ENCODE data around the gene PDZRN3.

The PDZRN3 gene

DNA sequence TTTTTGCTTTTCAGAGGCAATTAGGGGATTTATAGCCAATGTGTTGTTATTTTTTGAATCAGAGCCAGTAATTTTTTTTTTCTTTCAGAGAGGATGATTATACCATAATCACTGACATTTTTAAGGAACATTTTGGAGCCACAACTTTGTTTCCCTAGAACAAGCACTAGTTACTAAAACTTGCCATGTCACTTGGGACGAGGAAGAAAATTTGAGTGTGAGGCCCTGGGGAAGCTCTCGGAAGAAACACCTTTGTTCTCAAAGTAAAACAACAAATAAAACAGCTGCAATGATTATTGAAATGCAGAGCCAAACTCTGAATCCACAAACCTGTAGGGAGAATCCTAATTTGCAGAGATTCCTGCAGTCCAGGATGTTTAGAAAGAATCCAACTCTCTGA is 69.7 kb downstream of the PDZRN3 start:
- no peak for DNase-seq

DNA sequence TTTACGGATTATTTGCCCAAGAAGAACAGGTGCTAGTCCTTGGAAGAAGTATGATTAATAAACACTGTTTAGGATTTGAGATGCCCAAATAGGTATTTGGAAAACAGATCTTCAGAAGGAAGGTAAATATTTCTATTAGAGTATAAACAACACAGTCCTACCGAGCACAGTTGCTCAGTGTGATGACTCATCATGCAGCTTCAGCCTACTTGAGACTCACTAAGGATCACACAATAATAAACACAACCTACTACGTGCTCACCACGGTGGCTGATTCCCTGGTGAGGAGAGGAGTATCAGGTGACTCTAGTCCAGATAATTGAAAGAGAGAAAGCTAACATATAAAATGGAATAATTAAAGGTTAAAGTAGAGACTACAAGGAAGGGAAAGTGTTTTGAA is 72.0 kb downstream of the PDZRN3 start:
- DNase-seq, result no peak

DNA sequence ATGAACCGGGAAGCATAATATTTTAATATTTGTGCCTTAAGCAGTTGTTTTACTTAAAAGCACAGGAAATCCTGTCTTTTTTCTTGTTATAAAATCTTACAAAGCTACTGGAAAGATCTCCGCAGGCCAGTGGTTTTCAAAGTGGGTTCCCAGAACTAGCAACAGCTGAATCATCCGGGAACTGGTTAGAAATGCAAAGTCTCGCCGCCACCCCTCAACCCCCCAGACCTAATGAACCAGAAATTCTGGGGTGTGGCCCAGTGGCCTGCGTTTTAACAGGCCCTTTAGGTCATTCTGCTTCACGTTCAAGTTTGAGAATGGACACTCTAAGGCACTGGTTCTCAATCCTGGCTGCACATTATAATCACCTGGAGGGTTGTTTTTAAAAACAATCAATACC is 74.7 kb downstream of the PDZRN3 start:
- no peak for DNase-seq

DNA sequence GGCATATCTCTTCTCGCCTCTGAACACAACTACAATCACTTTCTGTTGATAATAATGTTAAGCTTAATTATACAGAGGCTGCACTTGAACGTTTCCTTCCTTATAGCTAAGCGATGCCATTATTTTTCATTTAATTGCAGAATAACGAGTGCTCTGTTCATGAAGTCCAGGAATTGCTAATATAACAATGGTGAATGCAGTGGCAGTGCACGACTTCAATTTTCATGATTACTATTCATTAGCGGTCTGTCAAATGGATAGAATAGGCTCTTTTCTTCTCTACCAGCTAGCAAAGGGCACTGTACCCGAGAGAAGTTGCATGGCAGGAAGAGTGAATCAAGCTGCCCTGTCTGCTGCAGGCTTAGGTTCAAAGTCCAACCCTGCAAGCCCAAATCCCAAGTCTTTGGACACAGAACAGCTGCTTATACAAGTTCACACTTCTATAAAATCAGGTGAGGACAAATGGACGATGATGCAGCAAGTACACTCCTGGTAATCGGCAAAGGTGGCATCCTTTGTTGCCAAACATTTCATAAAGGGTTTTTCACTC is 75.6 kb downstream of the PDZRN3 start:
- no peak for DNase-seq

DNA sequence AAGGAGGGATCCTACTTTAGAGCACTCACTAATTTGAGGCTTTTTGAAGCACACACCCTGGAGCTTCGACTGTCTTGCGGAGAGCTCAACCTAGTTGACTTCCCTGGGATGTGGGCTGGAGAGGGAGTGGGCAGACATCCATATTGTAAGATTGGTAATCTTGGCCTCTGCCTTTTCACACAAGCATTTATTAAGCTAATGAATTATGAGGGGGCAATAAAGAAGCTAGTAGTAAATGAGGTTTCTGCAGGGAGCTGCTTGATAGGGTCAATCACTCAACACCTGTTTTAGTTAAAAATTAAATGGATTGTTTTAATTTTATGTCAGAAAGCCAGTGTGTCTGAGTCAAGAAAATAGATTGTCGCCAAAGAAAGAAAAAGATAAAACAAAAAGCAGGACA is 76.3 kb downstream of the PDZRN3 start:
- no peak for DNase-seq

DNA sequence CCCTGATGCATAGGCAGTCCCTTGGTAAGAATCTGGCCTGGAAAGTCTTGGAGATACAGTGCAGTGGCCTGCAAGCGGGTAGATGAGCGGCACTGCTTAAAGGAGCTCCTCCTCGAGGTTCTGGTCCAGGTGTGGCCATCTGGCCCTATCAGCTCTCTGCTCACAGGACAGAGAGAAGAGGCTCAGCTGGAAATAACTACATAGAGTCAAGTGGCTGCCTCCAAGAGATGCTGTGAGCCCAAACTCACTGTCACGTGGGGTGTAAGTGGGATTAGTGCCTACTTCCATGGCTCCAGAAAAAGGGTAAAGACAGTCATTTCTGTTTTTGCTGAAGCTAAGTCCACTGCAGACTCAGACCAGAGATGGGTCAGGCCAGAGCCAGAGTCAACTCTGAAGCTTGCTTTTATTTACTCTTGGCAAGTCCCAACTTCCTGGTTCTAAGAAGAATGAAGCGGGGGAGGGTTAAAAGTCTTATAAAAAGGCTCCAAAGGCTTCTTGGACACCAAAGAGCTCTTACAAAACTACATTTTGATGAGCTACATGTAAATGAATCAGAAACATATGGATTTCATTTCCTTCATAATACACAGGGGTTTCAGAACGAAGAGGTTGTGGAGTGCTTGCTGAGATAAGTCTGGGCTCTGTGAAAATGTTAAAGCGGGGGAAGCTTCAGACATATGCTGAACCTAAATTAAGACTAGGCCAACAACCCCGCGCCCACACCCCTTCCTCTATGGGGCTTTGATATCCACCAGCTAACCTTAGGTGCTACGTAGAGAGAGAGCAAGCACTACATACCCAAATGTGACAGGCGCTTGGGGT is 77.1 kb downstream of the PDZRN3 start:
- no peak for DNase-seq

DNA sequence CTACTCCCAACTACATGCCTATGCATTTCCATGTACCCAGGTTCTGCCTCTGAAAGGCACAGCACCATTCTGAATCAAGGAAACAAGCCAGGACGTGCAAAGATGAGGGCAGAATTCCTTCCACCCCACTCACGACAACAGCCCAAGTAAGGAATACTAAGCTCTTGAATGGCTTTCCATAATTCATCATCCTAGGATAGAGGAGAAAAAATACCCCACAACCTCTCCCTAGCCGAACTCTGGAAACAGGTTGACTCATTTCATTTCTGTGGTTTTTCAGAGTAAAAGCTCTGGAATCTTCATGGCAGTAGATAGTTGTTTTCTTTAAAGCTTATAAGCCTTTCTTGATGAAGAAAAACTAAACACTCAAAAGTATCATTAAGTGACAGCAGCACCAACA is 77.8 kb downstream of the PDZRN3 start:
- DNase-seq, result no peak

DNA sequence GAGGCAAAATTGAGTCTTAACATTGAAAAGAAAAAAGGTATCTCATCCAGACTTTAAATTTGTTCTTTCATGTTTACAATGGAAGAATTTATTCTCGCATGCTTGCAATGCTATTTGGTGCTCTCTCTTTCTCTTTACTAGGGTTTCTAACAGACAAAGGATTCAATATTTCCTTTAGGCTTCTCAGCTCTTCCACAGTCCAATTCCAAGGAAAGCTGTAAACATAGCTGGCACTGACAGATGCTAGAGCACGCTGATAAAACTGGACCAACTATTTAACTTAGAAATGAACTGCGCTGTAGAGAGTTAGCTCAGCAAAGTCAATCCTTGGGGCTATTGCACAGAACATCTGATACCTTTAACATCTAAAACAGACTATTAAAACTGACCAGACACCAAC is 81.3 kb downstream of the PDZRN3 start:
- no peak for DNase-seq

DNA sequence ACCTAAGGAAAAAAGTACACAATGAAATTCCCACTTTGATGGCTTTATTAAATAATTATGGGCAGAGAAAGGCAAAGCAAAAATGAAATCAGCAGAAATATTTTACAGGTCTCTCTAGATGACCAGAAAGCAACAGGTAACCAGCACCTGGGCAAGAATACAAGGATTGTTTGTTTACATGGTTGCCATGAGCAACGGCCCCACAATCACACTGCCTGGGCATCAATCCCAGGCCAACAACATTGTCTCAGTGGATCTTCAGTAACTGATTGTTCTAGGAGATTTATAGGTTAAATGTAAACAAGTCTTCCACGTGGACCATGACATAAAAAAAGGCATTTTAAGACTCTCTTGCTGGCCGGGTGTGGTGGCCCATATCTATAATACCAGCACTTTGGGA is 82.6 kb downstream of the PDZRN3 start:
- no peak for DNase-seq

DNA sequence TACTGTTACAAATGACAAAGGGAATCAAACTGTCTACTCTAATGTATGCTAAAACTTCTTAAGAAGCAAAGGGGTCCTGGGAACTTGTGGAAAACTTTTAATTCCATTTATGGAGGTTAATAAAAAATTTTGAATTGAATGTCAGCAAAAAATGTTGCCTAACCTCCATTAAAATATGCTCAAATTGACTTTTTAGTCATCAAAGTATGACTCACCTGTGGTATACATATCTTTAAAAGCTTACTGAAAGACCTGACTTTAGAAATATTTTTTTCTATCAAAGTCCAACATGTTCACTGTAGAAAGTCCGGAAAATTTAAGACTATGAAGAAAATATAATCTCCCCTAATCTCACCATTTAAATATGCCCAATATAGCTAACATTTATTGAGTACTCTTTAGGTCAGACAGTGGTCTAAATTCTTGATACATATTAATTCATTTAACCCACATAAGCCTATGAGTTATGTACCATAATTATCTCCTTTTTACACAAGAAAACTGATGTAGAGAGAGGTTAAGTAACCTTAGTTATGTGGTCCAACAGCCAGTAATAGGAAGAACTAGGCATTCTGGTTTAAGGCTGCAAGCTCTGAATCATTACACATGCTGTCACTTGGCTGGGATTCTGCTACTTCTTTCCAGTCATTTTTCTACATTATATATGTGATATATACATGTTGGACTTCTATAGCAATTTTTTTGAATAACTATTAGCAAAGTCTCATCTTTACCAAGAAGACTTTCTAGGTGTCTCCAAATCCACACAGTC is 83.6 kb downstream of the PDZRN3 start:
- no peak for DNase-seq

DNA sequence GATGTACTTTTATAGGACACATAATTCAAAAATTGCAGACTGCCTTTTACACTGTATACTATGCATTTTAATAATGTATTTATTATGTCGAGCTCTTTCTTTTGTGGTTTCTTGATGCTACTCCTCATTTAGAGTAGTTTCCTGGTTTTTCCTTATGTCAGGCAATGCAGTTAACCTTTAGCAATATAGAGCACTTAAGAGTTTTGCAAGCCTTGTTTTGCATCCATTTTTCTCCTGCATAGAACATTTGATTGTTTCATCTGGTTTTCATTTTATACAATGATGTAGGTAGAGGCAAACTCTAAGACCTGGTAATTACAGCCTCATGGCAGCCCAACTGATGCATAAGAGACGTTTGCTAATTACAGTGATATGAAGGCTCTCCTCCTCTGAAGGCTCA is 86.3 kb downstream of the PDZRN3 start:
- DNase-seq, result no peak

DNA sequence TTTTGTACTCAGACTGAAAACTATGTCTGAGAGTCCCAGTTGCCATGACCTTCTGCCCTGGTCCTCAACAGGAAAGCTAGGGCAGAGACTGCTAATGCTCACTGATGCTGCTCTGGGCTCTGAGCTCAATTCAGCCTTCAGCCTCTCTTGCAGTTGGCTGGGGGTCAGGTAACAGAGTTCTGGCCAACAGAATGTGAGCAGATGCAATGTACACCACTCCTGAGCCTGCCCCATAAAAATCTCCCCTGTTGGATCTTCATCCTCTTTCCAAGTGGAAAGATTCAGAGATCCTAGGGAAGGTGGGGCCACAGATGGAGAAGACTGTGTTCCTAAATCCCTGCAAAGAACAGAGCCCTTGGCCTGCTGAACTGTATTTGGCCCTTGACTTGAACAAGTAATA is 87.8 kb downstream of the PDZRN3 start:
- DNase-seq, result no peak

DNA sequence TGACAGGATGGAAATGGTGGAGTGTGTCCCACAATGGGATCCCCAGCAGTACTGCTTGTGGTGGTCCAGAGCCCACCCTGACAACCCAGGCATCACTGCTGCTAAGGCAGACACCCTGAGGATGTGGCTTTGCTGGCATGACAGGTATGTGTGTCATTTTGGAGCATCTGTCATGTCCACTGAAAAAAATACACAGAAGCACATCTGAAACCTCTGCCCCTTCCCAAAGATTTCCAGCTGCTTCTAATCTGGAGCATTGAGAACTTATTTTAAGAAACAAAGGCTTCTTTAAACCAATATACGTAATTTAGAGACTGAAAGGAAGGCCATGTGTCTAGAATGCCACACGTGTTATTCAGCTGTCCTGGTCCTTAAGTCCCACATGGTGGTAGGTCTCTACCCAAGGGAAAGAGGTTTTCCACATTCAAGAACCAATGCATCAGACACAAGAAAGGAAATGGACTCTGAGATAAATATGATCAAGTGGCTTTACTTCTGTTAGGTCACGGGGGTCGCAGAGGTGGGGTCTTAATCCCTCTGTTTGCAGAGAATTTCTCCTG is 88.3 kb downstream of the PDZRN3 start:
- no peak for DNase-seq

DNA sequence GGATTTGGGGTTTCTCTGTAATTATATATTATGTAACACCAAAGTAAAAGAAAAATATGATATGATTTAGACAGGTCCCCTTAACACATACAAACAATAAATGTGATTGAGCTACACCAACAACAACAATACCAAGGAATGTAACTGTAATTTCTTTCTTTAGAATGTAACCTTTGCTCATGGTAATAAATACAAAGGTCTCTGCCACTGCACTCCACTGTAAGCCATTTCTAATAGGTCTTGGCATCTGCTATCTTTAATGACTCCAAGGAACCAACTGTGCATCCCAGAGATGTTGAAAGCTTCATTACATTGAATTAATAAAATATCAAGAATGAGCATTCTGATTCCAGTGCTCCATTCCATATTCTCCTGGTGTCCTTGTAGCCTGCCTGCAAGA is 88.8 kb downstream of the PDZRN3 start:
- DNase-seq, result no peak

DNA sequence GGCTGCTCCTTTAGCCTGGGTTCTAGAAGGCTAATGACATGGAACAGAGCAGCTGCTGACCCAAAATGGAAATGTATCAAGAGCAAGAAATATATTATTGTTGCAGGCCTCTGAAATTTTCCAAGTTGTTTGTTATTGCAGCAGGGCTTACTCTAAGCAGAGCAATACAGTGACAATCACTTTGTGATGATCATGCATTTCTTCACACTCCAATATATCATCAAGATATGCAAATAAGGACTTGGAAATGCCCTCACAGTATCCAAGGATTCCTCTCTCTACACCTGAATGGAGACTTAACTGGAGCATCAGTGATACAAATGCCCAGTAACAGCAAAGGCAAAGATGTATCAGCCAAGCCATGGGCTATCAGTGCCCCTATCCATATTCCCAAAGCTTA is 89.6 kb downstream of the PDZRN3 start:
- DNase-seq, result no peak

DNA sequence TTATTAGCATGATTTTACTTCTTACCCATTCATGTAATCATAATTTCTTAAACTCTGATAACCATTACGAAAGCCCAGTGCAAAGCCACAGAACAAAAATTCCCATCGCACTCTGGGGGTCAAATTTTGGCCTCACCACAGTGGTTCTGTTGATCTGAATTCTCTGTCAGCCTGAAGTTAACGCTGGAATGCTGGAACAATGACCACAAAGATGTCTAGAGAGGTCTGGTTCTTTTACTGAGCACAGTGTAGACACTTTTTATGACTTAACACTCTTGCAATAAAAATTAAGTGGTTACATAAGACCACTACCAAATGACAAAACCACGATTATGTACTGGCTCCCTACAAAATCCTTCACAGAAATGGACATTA is 94.7 kb downstream of the PDZRN3 start:
- no peak for DNase-seq

DNA sequence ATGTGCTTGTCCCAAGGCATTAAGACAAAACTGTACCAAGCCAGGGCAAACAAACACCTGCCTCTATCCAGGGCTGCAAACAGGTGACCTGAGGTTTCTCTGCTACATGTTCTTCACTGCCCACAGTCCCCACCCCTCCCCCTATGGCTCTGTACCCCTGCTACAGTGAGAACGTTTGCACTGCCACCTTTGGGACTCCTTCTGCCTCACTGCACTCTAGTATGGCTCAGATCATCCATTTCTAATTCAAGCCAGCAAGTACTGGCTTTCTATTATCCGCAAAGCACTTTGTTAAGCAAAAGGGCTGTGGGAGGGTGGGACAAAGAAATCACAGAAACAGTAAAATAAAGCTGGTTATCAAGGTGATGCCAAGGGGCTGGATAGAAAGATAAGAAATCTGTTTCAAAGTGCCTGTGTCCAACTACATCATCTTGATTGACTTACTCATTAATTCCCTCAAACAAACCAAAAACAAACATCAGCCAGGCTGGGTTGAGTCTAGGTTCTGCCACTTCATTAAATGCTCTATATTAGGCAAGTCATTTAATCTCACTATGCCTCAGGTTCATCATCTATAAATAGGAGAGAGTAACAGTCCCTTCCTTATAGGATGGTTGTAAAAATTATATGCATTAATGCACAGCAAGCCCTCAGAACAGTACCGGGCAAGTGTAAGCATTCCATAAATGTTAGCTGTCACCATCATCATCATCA is 95.3 kb downstream of the PDZRN3 start:
- DNase-seq, result no peak

DNA sequence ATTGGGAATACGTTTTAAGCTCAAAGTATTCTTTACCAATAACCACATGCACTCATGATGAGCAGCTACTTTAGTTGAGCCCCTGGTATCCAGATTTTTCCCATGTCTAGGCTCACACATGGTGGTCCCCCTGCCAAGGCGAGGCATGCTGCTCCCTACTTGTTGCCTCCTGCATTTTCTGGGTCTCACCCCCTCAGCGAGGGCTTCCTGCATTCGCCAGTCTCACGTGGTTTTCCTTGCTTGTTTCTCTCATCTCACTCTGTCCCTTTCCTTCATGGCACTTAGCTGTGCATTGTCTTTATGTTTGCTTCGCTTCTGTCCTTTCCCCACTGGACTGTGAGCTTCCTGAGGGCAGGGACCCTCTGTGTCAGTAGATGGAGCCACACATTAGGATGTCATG is 99.2 kb downstream of the PDZRN3 start:
- no peak for DNase-seq

DNA sequence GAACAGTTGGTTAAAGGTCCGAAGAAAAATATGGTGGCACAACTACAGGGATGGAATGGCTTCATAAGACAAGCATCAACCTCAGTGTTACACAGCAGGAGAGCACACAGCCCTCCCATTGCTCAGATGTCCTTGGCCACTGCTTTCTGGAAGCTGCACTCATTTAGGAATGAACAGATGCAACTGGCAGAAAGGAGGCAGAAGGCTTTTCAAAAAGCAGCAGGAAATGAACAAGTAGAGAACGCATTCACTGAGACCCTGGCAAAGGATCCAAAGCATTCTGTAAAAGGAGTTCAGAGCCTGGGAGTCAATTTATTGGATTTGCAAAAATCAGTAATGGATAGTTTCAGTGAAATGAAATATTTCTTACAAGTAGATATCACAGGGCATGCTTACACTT is 101.1 kb downstream of the PDZRN3 start:
- DNase-seq, result no peak

DNA sequence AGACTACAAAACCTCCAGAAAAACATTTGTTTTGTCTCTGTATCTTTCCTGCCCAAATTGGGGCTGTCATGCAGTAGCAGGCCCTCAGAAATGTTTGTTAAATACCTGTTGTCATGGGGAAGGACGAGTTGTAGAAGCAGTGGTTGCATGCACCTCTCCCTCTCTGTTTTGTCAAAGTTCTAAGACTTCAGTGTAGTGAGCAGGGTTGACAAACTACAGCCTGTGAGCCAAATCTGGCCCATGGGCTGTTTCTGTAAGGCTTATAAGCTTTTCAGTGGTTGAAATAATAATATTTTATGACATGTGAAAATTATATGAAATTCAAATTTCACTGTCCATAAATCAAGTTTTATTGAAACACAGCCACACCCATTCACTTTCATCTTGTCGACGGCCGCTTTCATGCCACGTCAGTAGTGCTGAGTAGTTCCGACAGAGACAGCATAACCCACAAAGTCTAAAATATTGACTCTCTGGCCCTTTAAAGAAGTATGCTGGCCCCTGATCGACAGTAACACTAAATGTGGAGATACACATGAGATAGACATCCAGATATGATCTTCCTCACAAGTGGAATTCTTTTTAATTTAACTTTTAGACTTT is 102.9 kb downstream of the PDZRN3 start:
- no peak for DNase-seq

DNA sequence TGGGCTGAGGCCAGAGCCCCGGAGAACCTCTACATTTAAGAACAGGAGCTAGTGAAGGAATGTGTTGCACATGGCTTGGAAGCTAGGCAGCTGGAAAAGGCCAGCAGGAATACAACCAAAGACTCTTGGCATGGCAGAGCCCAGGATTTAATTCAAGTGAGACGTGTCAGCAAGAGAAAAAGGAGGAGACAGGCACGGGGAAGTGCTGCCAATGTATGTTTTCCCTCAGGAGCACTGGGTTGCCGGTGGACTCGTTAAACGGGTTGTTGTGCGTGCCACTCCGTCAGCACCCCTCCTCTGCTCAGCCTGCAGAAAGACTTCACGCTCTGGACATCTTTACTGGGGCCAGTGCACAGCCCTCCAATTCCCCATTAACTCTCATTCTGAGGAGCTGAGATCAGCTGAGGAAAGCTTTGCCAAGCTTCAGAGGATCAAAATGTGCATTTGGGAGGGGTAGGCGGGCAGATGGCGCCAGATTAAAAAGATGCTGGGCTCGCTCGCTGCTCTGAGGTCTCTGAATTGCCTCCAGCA is 103.7 kb downstream of the PDZRN3 start:
- no peak for DNase-seq

DNA sequence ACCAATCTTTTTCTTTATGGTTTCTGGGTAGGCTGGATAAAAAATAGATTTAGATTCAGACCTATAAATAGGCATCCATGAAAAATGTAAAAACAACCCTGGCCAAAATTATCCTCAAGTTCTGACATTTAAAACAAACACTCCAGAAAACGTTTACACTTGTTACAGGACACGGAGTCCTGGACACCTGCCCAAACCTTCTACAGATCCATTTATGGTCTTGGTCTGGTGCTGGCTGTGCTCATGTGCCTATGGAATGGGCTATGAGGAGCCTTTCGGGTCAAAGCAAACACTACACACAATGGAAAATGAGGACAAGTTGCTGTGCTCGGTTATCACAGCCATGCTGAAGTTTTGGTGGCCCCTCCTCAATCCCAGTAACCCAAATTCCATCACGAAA is 108.1 kb downstream of the PDZRN3 start:
- no peak for DNase-seq

DNA sequence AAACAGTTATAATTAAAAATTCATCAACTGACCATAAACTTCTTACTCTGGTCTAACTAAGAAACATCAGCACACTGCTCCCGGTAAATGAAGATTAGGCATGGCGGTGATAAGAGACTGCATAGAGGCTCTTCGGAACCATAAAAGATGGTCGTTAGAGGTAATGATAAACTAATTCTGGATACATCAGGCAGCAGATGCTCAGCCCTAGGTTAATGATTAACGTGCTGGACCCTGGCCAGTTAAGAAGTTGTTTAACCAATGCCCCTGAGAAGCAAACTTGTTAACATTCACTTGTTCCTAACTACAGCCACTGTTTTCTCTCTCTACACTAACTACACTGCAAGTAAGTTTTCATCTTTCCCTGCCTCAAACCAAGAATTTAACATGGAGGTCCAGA is 111.5 kb downstream of the PDZRN3 start:
- no peak for DNase-seq
